HepG2 (cell line): ENCODE results near the gene DYNLL2.

Experiments used
- MAFG ChIP-seq: sonication (generic); formaldehyde crosslinking; IDR thresholded peaks from 2 replicates; pipeline ENCODE4 v1.5.1; 2020; ENCODE audit warnings: mild to moderate bottlenecking, missing genetic modification reagents
- NR3C1 ChIP-seq: sonication (generic); formaldehyde crosslinking; IDR thresholded peaks from 2 replicates; pipeline ENCODE4 v1.4.0; 2020; ENCODE audit warnings: missing genetic modification reagents
- PHF21A ChIP-seq: sonication (generic); formaldehyde crosslinking; IDR thresholded peaks from 2 replicates; pipeline ENCODE4 v1.5.0; 2020; ENCODE audit warnings: mild to moderate bottlenecking, missing genetic modification reagents
- PRPF4 ChIP-seq: fragments of 200-400 bp; formaldehyde crosslinking; IDR thresholded peaks from 2 replicates; pipeline ENCODE4 v1.6.1; 2016; ENCODE audit warnings: low read length, low read depth; ENCODE audit not compliant: poor library complexity, severe bottlenecking
- SP2 ChIP-seq: sonication (generic); formaldehyde crosslinking; IDR thresholded peaks from 2 replicates; pipeline ENCODE4 v1.5.1; 2020; ENCODE audit warnings: mild to moderate bottlenecking, missing genetic modification reagents
- SP4 ChIP-seq: sonication (generic); formaldehyde crosslinking; IDR thresholded peaks from 2 replicates; pipeline ENCODE4 v1.8.1; 2023; ENCODE audit warnings: mild to moderate bottlenecking, missing genetic modification reagents
- SPEN ChIP-seq: sonication (generic); formaldehyde crosslinking; IDR thresholded peaks from 2 replicates; pipeline ENCODE4 v1.5.1; 2020; ENCODE audit warnings: low read depth, mild to moderate bottlenecking, missing genetic modification reagents
- TAF1 ChIP-seq: sonication (generic); formaldehyde crosslinking; IDR thresholded peaks from 2 replicates; pipeline ENCODE4 v1.4.0; 2020; ENCODE audit warnings: missing genetic modification reagents
- TEF ChIP-seq: sonication (generic); formaldehyde crosslinking; IDR thresholded peaks from 2 replicates; pipeline ENCODE4 v1.5.0; 2020; ENCODE audit warnings: missing genetic modification reagents
- TF ChIP-seq, protein P1 (sequence below): sonication (generic); formaldehyde crosslinking; IDR thresholded peaks from 2 replicates; pipeline ENCODE4 v1.5.0; 2020; ENCODE audit warnings: mild to moderate bottlenecking, missing genetic modification reagents, moderate library complexity
- TF ChIP-seq, protein P2 (sequence below), 2 experiments: sonication (generic) in 1 of 2; formaldehyde crosslinking in 1 of 2; IDR thresholded peaks; 2 replicates each; pipeline versions ENCODE4 v1.5.1 to v1.6.1; 2011 to 2020; ENCODE audit warnings: borderline replicate concordance in 1 of 2, low read depth in 1 of 2, low read length in 1 of 2, mild to moderate bottlenecking in 1 of 2, missing genetic modification reagents in 1 of 2, moderate library complexity in 1 of 2

- TF ChIP-seq SP4 (no peak), PHF21A (CRISPR knock-in tag) (no peak), SP2 (CRISPR knock-in tag) (no peak), NR3C1 (CRISPR knock-in tag) (no peak), SPEN (CRISPR knock-in tag) (no peak), PRPF4 (no peak), TAF1 (CRISPR knock-in tag) (no peak), MAFG (no peak), TEF (CRISPR knock-in tag) (no peak)
- TF ChIP-seq, protein P1, sequence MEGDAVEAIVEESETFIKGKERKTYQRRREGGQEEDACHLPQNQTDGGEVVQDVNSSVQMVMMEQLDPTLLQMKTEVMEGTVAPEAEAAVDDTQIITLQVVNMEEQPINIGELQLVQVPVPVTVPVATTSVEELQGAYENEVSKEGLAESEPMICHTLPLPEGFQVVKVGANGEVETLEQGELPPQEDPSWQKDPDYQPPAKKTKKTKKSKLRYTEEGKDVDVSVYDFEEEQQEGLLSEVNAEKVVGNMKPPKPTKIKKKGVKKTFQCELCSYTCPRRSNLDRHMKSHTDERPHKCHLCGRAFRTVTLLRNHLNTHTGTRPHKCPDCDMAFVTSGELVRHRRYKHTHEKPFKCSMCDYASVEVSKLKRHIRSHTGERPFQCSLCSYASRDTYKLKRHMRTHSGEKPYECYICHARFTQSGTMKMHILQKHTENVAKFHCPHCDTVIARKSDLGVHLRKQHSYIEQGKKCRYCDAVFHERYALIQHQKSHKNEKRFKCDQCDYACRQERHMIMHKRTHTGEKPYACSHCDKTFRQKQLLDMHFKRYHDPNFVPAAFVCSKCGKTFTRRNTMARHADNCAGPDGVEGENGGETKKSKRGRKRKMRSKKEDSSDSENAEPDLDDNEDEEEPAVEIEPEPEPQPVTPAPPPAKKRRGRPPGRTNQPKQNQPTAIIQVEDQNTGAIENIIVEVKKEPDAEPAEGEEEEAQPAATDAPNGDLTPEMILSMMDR (CRISPR knock-in tag): no peak
- TF ChIP-seq, protein P2, sequence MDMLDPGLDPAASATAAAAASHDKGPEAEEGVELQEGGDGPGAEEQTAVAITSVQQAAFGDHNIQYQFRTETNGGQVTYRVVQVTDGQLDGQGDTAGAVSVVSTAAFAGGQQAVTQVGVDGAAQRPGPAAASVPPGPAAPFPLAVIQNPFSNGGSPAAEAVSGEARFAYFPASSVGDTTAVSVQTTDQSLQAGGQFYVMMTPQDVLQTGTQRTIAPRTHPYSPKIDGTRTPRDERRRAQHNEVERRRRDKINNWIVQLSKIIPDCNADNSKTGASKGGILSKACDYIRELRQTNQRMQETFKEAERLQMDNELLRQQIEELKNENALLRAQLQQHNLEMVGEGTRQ (IDR thresholded peaks at IDR 0.05; ENCODE audit: low read depth, low read length): no peak
- TF ChIP-seq, protein P2 (CRISPR knock-in tag; IDR thresholded peaks at IDR 0.05; ENCODE audit: borderline replicate concordance): no peak
Measured at GRCh38 chr17:58066401-58066800, 16.8 kb upstream of the DYNLL2 start.
